HCT116 (cell line): Measurements from ENCODE around the gene ABCA5. TPM values are rescaled to one million over a fixed set of nuclear protein-coding genes. Genes with fewer than 3 reads are reported as not detected.

ENCODE experiments used
- ATAC-seq: fragments of 200-7000 bp; cut with Tn5 transposase; 2 replicates; pipeline ENCODE4 v1.9.1; 2020; ENCODE audit warnings: mild to moderate bottlenecking, moderate library complexity
- BruUV-seq: library from RNA; stranded (reverse); fragments of 400-500 nt; replicated peaks from 2 replicates; lab custom pipeline; 2021; lab: Mats Ljungman, UMichigan
- CTCF ChIA-PET: fragments of 300-600 bp; sonication (Branson Sonifier 250); formaldehyde crosslinking; loops from one replicate; lab custom pipeline; 2021; ENCODE audit warnings: antibody characterized with exemption; lab: Charles Lee
- POLR2A ChIA-PET: fragments of 300-600, 350-600 bp; sonication (Branson Sonifier 250); formaldehyde crosslinking; loops from one replicate; lab custom pipeline; 2021; ENCODE audit warnings: antibody characterized with exemption; lab: Charles Lee
- RAD21 ChIA-PET, 2 experiments: fragments of 300-600 bp; sonication (Branson Sonifier 250); formaldehyde crosslinking; loops; one replicate each; lab custom pipeline; 2023; ENCODE audit warnings: low total read pairs in 2 of 2; ENCODE audit not compliant: uncharacterized antibody in 2 of 2, unreplicated experiment in 2 of 2, low non-redundant PET in 1 of 2; lab: Charles Lee
- DNase-seq: peaks from one replicate; pipeline ENCODE4 v3.0.0-alpha.2; 2010; ENCODE audit warnings: low read depth, low spot score
- H2AFZ ChIP-seq: fragments of 200-600 bp; shearing (Covaris generic), sonication (generic); 2 replicates; pipeline ENCODE4 v1.6.1; 2017; ENCODE audit warnings: low read depth, mixed run types, mixed read lengths, antibody characterized with exemption, low read length; ENCODE audit not compliant: poor library complexity, severe bottlenecking
- H3K27ac ChIP-seq: 2 replicates; pipeline ENCODE4 v1.5.1; 2012; ENCODE audit warnings: low read depth, low read length
- H3K27me3 ChIP-seq: fragments of 200-600 bp; sonication (generic); 2 replicates; pipeline ENCODE4 v1.6.1; 2016; ENCODE audit warnings: mixed run types, low read length, mixed read lengths; ENCODE audit not compliant: insufficient read depth
- H3K36me3 ChIP-seq, 2 experiments: fragments of 200-500 bp in 1 of 2; fragments of 200-600 bp in 1 of 2; sonication (Bioruptor generic) in 1 of 2; sonication (generic) in 1 of 2; 2 replicates each; pipeline versions ENCODE4 v1.5.1 to v1.6.1; 2014 to 2016; ENCODE audit warnings: low read length in 2 of 2, inconsistent platforms in 1 of 2, mixed read lengths in 1 of 2, mixed run types in 1 of 2; ENCODE audit not compliant: insufficient read depth in 2 of 2, control insufficient read depth in 1 of 2
- H3K4me1 ChIP-seq, 2 experiments: fragments of 200-600 bp in 1 of 2; sonication (generic) in 1 of 2; 2 replicates each; pipeline versions ENCODE4 v1.5.1 to v1.6.1; 2012 to 2017; ENCODE audit warnings: low read length in 2 of 2, inconsistent platforms in 1 of 2, mild to moderate bottlenecking in 1 of 2, mixed read lengths in 1 of 2, mixed run types in 1 of 2, moderate library complexity in 1 of 2; ENCODE audit not compliant: insufficient read depth in 2 of 2, control insufficient read depth in 1 of 2
- H3K4me2 ChIP-seq: fragments of 200-600 bp; sonication (generic); 2 replicates; pipeline ENCODE4 v1.6.1; 2017; ENCODE audit warnings: mixed run types, low read length, mixed read lengths
- H3K4me3 ChIP-seq, 2 experiments: fragments of 200-600 bp in 1 of 2; sonication (generic) in 1 of 2; replicated peaks in 1 of 2; 2 replicates each; pipeline ENCODE4 v1.5.1; 2011 to 2016; ENCODE audit warnings: low read length in 2 of 2, control low read depth in 1 of 2, low read depth in 1 of 2, mild to moderate bottlenecking in 1 of 2, mixed read lengths in 1 of 2, mixed run types in 1 of 2
- H3K79me2 ChIP-seq: fragments of 200-600 bp; sonication (generic); 2 replicates; pipeline ENCODE4 v1.6.1; 2017; ENCODE audit warnings: mild to moderate bottlenecking, mixed run types, low read length, moderate library complexity, mixed read lengths; ENCODE audit not compliant: insufficient read depth
- H3K9ac ChIP-seq: fragments of 200-600 bp; sonication (generic); 2 replicates; pipeline ENCODE4 v1.6.1; 2016; ENCODE audit warnings: low read length, mixed read lengths
- H3K9me2 ChIP-seq: fragments of 200-600 bp; sonication (generic), shearing (Covaris generic); 2 replicates; pipeline ENCODE4 v1.6.1; 2017; ENCODE audit warnings: mixed run types, mild to moderate bottlenecking, moderate library complexity; ENCODE audit not compliant: insufficient read depth
- H3K9me3 ChIP-seq, 2 experiments: fragments of 200-500 bp in 1 of 2; fragments of 200-600 bp in 1 of 2; sonication (Bioruptor generic) in 1 of 2; sonication (generic) in 1 of 2; 2 replicates each; pipeline ENCODE4 v1.6.1; 2014 to 2017; ENCODE audit warnings: low read length in 2 of 2, mixed read lengths in 2 of 2, inconsistent platforms in 1 of 2, low read depth in 1 of 2, mild to moderate bottlenecking in 1 of 2, mixed run types in 1 of 2, moderate library complexity in 1 of 2; ENCODE audit not compliant: control insufficient read depth in 1 of 2, insufficient read depth in 1 of 2
- H4K20me1 ChIP-seq: fragments of 200-600 bp; sonication (generic), shearing (Covaris generic); 2 replicates; pipeline ENCODE4 v1.6.1; 2017; ENCODE audit warnings: mixed run types, mild to moderate bottlenecking, moderate library complexity; ENCODE audit not compliant: insufficient read depth
- CBX3 ChIP-seq: IDR thresholded peaks from 2 replicates; pipeline ENCODE4 v1.6.1; 2012; ENCODE audit warnings: low read depth
- ELF1 ChIP-seq: IDR thresholded peaks from 2 replicates; pipeline ENCODE4 v1.6.1; 2012; ENCODE audit warnings: low read depth, borderline replicate concordance
- EZH2 ChIP-seq: fragments of 200-600 bp; sonication (generic); IDR thresholded peaks from 2 replicates; pipeline ENCODE4 v1.6.1; 2017; ENCODE audit warnings: antibody characterized with exemption, mixed run types
- EZH2phosphoT487 ChIP-seq: fragments of 200-600 bp; IDR thresholded peaks from 2 replicates; pipeline ENCODE4 v1.6.1; 2018; ENCODE audit warnings: antibody characterized with exemption, borderline replicate concordance
- FOSL1 ChIP-seq: IDR thresholded peaks from 2 replicates; pipeline ENCODE4 v1.6.1; 2012; ENCODE audit warnings: low read depth
- POLR2A ChIP-seq: IDR thresholded peaks from 2 replicates; pipeline ENCODE4 v1.7.0; 2011; ENCODE audit warnings: borderline replicate concordance; ENCODE audit not compliant: insufficient read depth, insufficient read length; ENCODE audit errors: extremely low read depth
- POLR2AphosphoS5 ChIP-seq: IDR thresholded peaks from 2 replicates; pipeline ENCODE4 v1.6.1; 2011; ENCODE audit warnings: mild to moderate bottlenecking, low read depth, low read length, moderate library complexity
- SIN3A ChIP-seq: IDR thresholded peaks from 2 replicates; pipeline ENCODE4 v1.6.1; 2012; ENCODE audit warnings: low read depth
- SP1 ChIP-seq: IDR thresholded peaks from 2 replicates; pipeline ENCODE4 v1.6.1; 2012; ENCODE audit warnings: low read depth
- SRF ChIP-seq: IDR thresholded peaks from 2 replicates; pipeline ENCODE4 v1.6.1; 2012; ENCODE audit warnings: low read depth
- TCF7L2 ChIP-seq: IDR thresholded peaks from 2 replicates; pipeline ENCODE4 v1.7.0; 2011; ENCODE audit warnings: borderline replicate concordance, inconsistent platforms; ENCODE audit not compliant: insufficient read depth, insufficient read length; ENCODE audit errors: extremely low read depth
- ZBTB33 ChIP-seq: IDR thresholded peaks from 2 replicates; pipeline ENCODE4 v1.6.1; 2011; ENCODE audit warnings: mild to moderate bottlenecking, low read length, moderate library complexity; ENCODE audit not compliant: insufficient replicate concordance; ENCODE audit errors: extremely low read depth
- intact Hi-C: fragments of 100-400 bp; cut with micrococcal nuclease; formaldehyde crosslinking; loops from 2 replicates; pipeline ENCODE4 v1.10.0; 2022
- total RNA-seq: library from RNA; stranded (reverse); gene quantifications from one replicate; pipeline ENCODE4 v1.2.1, GENCODE V29; 2021; ENCODE audit not compliant: unreplicated experiment
- TF ChIP-seq, protein P1 (sequence below), 3 experiments: fragments of 200-600 bp in 1 of 3; sonication (generic) in 1 of 3; IDR thresholded peaks in 2 of 3; conservative IDR thresholded peaks in 1 of 3; 2 replicates each; pipeline ENCODE4 v1.5.1; 2012 to 2017; ENCODE audit warnings: low read depth in 2 of 3, low read length in 2 of 3, antibody characterized with exemption in 1 of 3, borderline replicate concordance in 1 of 3, control low read depth in 1 of 3, mild to moderate bottlenecking in 1 of 3, mixed read lengths in 1 of 3, mixed run types in 1 of 3, moderate library complexity in 1 of 3; ENCODE audit not compliant: insufficient read depth in 1 of 3
- TF ChIP-seq, protein P2 (sequence below): IDR thresholded peaks from 2 replicates; pipeline ENCODE4 v1.6.1; 2012
- TF ChIP-seq, protein P3 (sequence below): IDR thresholded peaks from 2 replicates; pipeline ENCODE4 v1.6.1; 2012; ENCODE audit warnings: low read depth
- TF ChIP-seq, protein P4 (sequence below): IDR thresholded peaks from 2 replicates; pipeline ENCODE4 v1.6.1; 2012

Gene ABCA5
- total RNA-seq, 1 experiment from 2014 or later: 6.8 TPM

DNA sequence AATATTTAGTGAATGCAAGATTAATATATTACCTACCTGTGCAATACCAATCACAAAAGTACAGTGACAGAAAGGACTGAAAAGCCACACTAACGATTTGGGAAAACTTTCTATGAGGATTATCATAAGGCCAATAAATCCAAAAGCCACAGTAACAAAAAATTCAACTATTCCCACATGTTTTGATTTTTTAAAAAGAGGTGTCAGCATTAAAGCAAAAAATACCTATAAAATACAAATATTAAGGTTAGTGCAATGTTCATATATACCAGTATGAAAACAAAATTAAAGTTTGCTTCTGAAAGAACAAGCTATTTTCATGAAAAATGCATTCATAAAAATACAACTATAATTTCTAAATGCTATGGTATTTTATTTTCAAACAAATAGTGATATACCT is 24.3 kb downstream of the ABCA5 start:
- RAD21 ChIA-PET: no interaction called here
- TF ChIP-seq FOSL1: no peak
- TF ChIP-seq, protein P1, sequence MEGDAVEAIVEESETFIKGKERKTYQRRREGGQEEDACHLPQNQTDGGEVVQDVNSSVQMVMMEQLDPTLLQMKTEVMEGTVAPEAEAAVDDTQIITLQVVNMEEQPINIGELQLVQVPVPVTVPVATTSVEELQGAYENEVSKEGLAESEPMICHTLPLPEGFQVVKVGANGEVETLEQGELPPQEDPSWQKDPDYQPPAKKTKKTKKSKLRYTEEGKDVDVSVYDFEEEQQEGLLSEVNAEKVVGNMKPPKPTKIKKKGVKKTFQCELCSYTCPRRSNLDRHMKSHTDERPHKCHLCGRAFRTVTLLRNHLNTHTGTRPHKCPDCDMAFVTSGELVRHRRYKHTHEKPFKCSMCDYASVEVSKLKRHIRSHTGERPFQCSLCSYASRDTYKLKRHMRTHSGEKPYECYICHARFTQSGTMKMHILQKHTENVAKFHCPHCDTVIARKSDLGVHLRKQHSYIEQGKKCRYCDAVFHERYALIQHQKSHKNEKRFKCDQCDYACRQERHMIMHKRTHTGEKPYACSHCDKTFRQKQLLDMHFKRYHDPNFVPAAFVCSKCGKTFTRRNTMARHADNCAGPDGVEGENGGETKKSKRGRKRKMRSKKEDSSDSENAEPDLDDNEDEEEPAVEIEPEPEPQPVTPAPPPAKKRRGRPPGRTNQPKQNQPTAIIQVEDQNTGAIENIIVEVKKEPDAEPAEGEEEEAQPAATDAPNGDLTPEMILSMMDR (IDR thresholded peaks at IDR 0.05 in 2 of 3, conservative IDR thresholded peaks at IDR 0.05 in 1 of 3; ENCODE audit: borderline replicate concordance in 1 of 3, insufficient read depth in 1 of 3, low read depth in 2 of 3, low read length in 2 of 3): no peak
- TF ChIP-seq, protein P2, sequence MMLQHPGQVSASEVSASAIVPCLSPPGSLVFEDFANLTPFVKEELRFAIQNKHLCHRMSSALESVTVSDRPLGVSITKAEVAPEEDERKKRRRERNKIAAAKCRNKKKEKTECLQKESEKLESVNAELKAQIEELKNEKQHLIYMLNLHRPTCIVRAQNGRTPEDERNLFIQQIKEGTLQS: no peak
- TF ChIP-seq TCF7L2: no peak
- no peak for TF ChIP-seq EZH2phosphoT487
- no peak for TF ChIP-seq ELF1
- TF ChIP-seq, protein P3, sequence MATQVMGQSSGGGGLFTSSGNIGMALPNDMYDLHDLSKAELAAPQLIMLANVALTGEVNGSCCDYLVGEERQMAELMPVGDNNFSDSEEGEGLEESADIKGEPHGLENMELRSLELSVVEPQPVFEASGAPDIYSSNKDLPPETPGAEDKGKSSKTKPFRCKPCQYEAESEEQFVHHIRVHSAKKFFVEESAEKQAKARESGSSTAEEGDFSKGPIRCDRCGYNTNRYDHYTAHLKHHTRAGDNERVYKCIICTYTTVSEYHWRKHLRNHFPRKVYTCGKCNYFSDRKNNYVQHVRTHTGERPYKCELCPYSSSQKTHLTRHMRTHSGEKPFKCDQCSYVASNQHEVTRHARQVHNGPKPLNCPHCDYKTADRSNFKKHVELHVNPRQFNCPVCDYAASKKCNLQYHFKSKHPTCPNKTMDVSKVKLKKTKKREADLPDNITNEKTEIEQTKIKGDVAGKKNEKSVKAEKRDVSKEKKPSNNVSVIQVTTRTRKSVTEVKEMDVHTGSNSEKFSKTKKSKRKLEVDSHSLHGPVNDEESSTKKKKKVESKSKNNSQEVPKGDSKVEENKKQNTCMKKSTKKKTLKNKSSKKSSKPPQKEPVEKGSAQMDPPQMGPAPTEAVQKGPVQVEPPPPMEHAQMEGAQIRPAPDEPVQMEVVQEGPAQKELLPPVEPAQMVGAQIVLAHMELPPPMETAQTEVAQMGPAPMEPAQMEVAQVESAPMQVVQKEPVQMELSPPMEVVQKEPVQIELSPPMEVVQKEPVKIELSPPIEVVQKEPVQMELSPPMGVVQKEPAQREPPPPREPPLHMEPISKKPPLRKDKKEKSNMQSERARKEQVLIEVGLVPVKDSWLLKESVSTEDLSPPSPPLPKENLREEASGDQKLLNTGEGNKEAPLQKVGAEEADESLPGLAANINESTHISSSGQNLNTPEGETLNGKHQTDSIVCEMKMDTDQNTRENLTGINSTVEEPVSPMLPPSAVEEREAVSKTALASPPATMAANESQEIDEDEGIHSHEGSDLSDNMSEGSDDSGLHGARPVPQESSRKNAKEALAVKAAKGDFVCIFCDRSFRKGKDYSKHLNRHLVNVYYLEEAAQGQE: no peak
- no peak for TF ChIP-seq ZBTB33
- no peak for TF ChIP-seq CBX3
- TF ChIP-seq, protein P4, sequence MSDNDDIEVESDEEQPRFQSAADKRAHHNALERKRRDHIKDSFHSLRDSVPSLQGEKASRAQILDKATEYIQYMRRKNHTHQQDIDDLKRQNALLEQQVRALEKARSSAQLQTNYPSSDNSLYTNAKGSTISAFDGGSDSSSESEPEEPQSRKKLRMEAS: no peak
- TF ChIP-seq SIN3A: no peak
- TF ChIP-seq EZH2: no peak
- no peak for TF ChIP-seq POLR2A
- TF ChIP-seq SRF: no peak
- TF ChIP-seq POLR2AphosphoS5: no peak
- TF ChIP-seq SP1: no peak
- H3K4me1 ChIP-seq: no peaks in the 10 kb centered on the region
- intact Hi-C loops: no loop called here
- ATAC-seq (no peak), DNase-seq (no peak)
- no TSS peak for BruUV-seq
- H3K9ac ChIP-seq: no peak overlapping the region
- H3K4me2 ChIP-seq: no peak overlapping the region
- no peak overlapping the region for H3K4me3 ChIP-seq
- no peak overlapping the region for H2AFZ ChIP-seq
- CTCF ChIA-PET: no interaction called here
- H3K9me2 ChIP-seq: no peaks in the 10 kb centered on the region
- H3K9me3 ChIP-seq: no peaks in the 10 kb centered on the region
- H4K20me1 ChIP-seq: no peaks in the 10 kb centered on the region
- H3K79me2 ChIP-seq: no peaks in the 10 kb centered on the region
- no peaks in the 10 kb centered on the region for H3K36me3 ChIP-seq
- POLR2A ChIA-PET: no interaction called here
- H3K27me3 ChIP-seq: no peaks in the 10 kb centered on the region
- H3K27ac ChIP-seq: no peak overlapping the region
